GM19023 (cell line): ENCODE results near the gene ENDOD1.
"Not testable (repeated sequence)": the region's sequence is repeated elsewhere in the genome, so short reads cannot be mapped to it uniquely, and the experiment has no call there.

ENCODE experiments used
- ATAC-seq: cut with Tn5 transposase; IDR thresholded peaks from one replicate; pipeline ENCODE4 v1.9.1; 2021; ENCODE audit warnings: mild to moderate bottlenecking, moderate library complexity; ENCODE audit not compliant: unreplicated experiment

The ENDOD1 gene

GRCh38 chr11:95089620-95090542, at the start of gene ENDOD1:
Gene ENDOD1, plus strand, starts transcription at chr11:95089846. Its CDS starts 82 bp downstream, at chr11:95089928.
- ATAC-seq, result peak; percentile 91

- no peak for ATAC-seq
These were observed 47.4 kb upstream of the ENDOD1 start for GRCh38 chr11:95042239-95042638.

GRCh38 chr11:95042906-95043305, 46.7 kb upstream of the ENDOD1 start:
- no peak for ATAC-seq

- ATAC-seq, result no peak
These were observed 45.6 kb upstream of the ENDOD1 start for GRCh38 chr11:95044010-95044409.

GRCh38 chr11:95045812-95046211, 43.8 kb upstream of the ENDOD1 start:
- no peak for ATAC-seq

GRCh38 chr11:95049122-95049521, 40.5 kb upstream of the ENDOD1 start, which contains the start of gene KDM4F:
Gene KDM4F, plus strand, starts transcription at chr11:95049422.
- not testable (repeated sequence) for ATAC-seq

- no peak for ATAC-seq
These were observed 38.9 kb upstream of the ENDOD1 start for GRCh38 chr11:95050595-95051202.

GRCh38 chr11:95054356-95054755, 35.3 kb upstream of the ENDOD1 start:
- no peak for ATAC-seq

- ATAC-seq, result peak; percentile 95
These were observed 34.3 kb upstream of the ENDOD1 start for GRCh38 chr11:95055283-95055897.

GRCh38 chr11:95057959-95058358, 31.7 kb upstream of the ENDOD1 start:
- ATAC-seq, result no peak

GRCh38 chr11:95058621-95059020, 31.0 kb upstream of the ENDOD1 start:
- ATAC-seq, result no peak

- ATAC-seq, result no peak
These were observed 30.6 kb upstream of the ENDOD1 start for GRCh38 chr11:95059046-95059445.

- ATAC-seq, result no peak
These were observed 24.3 kb upstream of the ENDOD1 start for GRCh38 chr11:95065336-95065735.

GRCh38 chr11:95066716-95067038, 23.0 kb upstream of the ENDOD1 start, which contains the start of gene SRSF8:
Gene SRSF8, plus strand, starts transcription at chr11:95066919. Its CDS starts 308 bp downstream, at chr11:95067227.
- ATAC-seq, result peak; percentile 47

GRCh38 chr11:95067039-95067840, 22.4 kb upstream of the ENDOD1 start:
- peak; percentile 72 for ATAC-seq

- no peak for ATAC-seq
These were observed 21.8 kb upstream of the ENDOD1 start for GRCh38 chr11:95067841-95068219.

GRCh38 chr11:95068549-95068948, 21.1 kb upstream of the ENDOD1 start:
- ATAC-seq, result peak; percentile 51

- ATAC-seq, result no peak
These were observed 19.2 kb upstream of the ENDOD1 start for GRCh38 chr11:95070471-95070870.

GRCh38 chr11:95072948-95073347, 16.7 kb upstream of the ENDOD1 start:
- no peak for ATAC-seq

- no peak for ATAC-seq
These were observed 14.7 kb upstream of the ENDOD1 start for GRCh38 chr11:95074792-95075563.
